HepG2 (cell line): Measurements from ENCODE around the gene NEU4. TPM values are rescaled to one million over a fixed set of nuclear protein-coding genes. Genes with fewer than 3 reads are reported as not detected.

ENCODE experiments used
- AGO2 ChIP-seq: fragments of 200-400 bp; formaldehyde crosslinking; optimal IDR thresholded peaks from 2 replicates; pipeline ENCODE3; 2017; ENCODE audit warnings: mild to moderate bottlenecking, low read depth, low read length, moderate library complexity
- ELF4 ChIP-seq: sonication (generic); formaldehyde crosslinking; IDR thresholded peaks from 2 replicates; pipeline ENCODE4 v1.5.0; 2020; ENCODE audit warnings: missing genetic modification reagents, mild to moderate bottlenecking, moderate library complexity, borderline replicate concordance
- FOSL2 ChIP-seq: sonication (generic); formaldehyde crosslinking; IDR thresholded peaks from 2 replicates; pipeline ENCODE4 v1.4.0; 2020; ENCODE audit warnings: missing genetic modification reagents
- GLI4 ChIP-seq: sonication (generic); formaldehyde crosslinking; IDR thresholded peaks from 2 replicates; pipeline ENCODE4 v1.5.1; 2020; ENCODE audit warnings: missing genetic modification reagents, mild to moderate bottlenecking, moderate library complexity, borderline replicate concordance
- HOXA5 ChIP-seq: sonication (generic); formaldehyde crosslinking; IDR thresholded peaks from 2 replicates; pipeline ENCODE4 v1.4.0; 2020; ENCODE audit warnings: missing genetic modification reagents
- NCOA1 ChIP-seq: sonication (generic); formaldehyde crosslinking; IDR thresholded peaks from 2 replicates; pipeline ENCODE4 v1.9.0; 2021; ENCODE audit warnings: missing genetic modification reagents
- PHB2 ChIP-seq: fragments of 450-650 bp; IDR thresholded peaks from 2 replicates; pipeline ENCODE4 v1.6.1; 2018; ENCODE audit not compliant: partially characterized antibody
- PITX1 ChIP-seq: sonication (generic); formaldehyde crosslinking; IDR thresholded peaks from 2 replicates; pipeline ENCODE4 v1.5.1; 2020; ENCODE audit warnings: mild to moderate bottlenecking, missing genetic modification reagents
- PPARG ChIP-seq: conservative IDR thresholded peaks from 2 replicates; pipeline ENCODE4 v1.6.1; 2016; ENCODE audit warnings: missing biosample characterization, missing genetic modification reagents
- SRF ChIP-seq: IDR thresholded peaks from 2 replicates; pipeline ENCODE4 v1.6.1; 2011; ENCODE audit warnings: mild to moderate bottlenecking, low read depth, low read length, moderate library complexity
- WIZ ChIP-seq: sonication (generic); formaldehyde crosslinking; IDR thresholded peaks from 2 replicates; pipeline ENCODE4 v1.5.1; 2020; ENCODE audit warnings: mild to moderate bottlenecking, missing genetic modification reagents
- ZNF143 ChIP-seq: sonication (generic); formaldehyde crosslinking; IDR thresholded peaks from 2 replicates; pipeline ENCODE4 v1.4.0; 2020; ENCODE audit warnings: missing genetic modification reagents
- ZNF652 ChIP-seq: IDR thresholded peaks from 2 replicates; pipeline ENCODE4 v1.6.1; 2016; ENCODE audit warnings: low read depth, borderline replicate concordance
- ZNF781 ChIP-seq: sonication (generic); formaldehyde crosslinking; IDR thresholded peaks from 2 replicates; pipeline ENCODE4 v1.5.1; 2020; ENCODE audit warnings: borderline replicate concordance, mild to moderate bottlenecking, missing genetic modification reagents; ENCODE audit errors: not compliant biosample characterization
- polyA plus RNA-seq, 8 experiments: library from polyadenylated mRNA; depleted of rRNA in 3 of 8; stranded (reverse) in 7 of 8; unstranded in 1 of 8; fragments of >200 nt; fragmentation: Illumina TruSeq in 4 of 8; extraction: Trizol in 4 of 8; gene quantifications; 2 replicates each; pipeline versions ENCODE4 v1.2.1 to v1.2.3, GENCODE V29; 2011 to 2016; ENCODE audit warnings: low read depth in 4 of 8, missing spikeins in 1 of 8, mixed read lengths in 1 of 8; ENCODE audit not compliant: insufficient read depth in 1 of 8
- total RNA-seq, 5 experiments: library from RNA; depleted of rRNA; stranded (reverse); fragments of >200 nt; fragmentation: Illumina TruSeq; extraction: Trizol; gene quantifications; 2 replicates each; pipeline ENCODE4 v1.2.3, GENCODE V29; 2016; ENCODE audit warnings: low read depth in 1 of 5
- TF ChIP-seq, protein P1 (sequence below): sonication (generic); formaldehyde crosslinking; IDR thresholded peaks from 2 replicates; pipeline ENCODE4 v1.4.0; 2020; ENCODE audit warnings: missing genetic modification reagents
- TF ChIP-seq, protein P2 (sequence below), 2 experiments: fragments of 450-650 bp in 1 of 2; sonication (generic) in 1 of 2; formaldehyde crosslinking; IDR thresholded peaks; 2 replicates each; pipeline versions ENCODE4 v1.5.0 to v1.8.0; 2020 to 2022; ENCODE audit warnings: mild to moderate bottlenecking in 1 of 2, missing genetic modification reagents in 1 of 2
- TF ChIP-seq, protein P3 (sequence below): sonication (generic); formaldehyde crosslinking; IDR thresholded peaks from 2 replicates; pipeline ENCODE4 v1.4.0; 2020; ENCODE audit warnings: mild to moderate bottlenecking, low read depth, missing genetic modification reagents
- TF ChIP-seq, protein P4 (sequence below): sonication (generic); formaldehyde crosslinking; IDR thresholded peaks from 2 replicates; pipeline ENCODE4 v1.5.0; 2020; ENCODE audit warnings: mild to moderate bottlenecking, missing genetic modification reagents
- TF ChIP-seq, protein P5 (sequence below): sonication (generic); formaldehyde crosslinking; IDR thresholded peaks from 2 replicates; pipeline ENCODE4 v1.4.0; 2020; ENCODE audit warnings: missing genetic modification reagents, borderline replicate concordance

The NEU4 gene
- total and polyA plus RNA-seq, 2 of the 13 experiments (the other 11 are each of a cell fraction or from before 2014, with no cell fraction given), result 53.5 to 107 TPM

DNA sequence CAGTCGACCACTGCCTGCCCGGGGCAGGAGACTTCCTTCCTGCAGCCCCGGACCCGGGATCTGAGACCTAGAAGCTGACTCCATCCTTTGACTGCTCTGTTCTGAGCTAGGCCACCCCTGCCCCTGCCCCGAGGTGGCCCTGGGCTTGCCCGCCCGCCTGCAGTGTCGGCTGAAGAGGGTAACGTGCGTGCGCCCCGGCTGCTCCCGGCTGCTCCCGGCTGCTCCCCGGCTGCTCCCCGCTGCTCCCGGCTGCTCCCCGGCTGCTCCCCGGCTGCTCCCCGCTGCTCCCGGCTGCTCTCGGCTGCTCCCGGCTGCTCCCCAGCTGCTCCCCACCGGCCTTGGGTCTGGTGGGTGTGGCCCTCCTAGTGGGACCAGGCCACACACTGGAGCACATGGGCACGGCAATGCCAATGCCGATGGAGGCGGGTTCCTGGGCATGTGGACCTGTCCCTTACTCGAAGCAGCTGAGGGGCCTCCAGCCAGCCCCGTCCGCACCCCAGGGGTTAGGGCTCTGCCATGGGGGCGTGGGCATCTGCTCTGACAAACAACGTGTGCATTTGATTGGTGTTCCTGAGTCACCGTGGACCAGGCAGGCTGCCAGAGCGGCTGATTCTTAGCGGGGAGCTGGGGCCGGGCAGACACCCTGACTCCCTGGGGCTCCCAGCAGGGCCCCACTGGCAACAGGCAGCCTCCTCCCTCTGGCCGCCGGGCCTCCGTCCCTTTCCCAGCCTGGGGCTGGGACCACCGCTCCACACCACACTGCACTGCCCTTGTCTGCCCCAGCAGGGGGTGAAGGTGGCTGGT lies 34.4 kb upstream of the NEU4 start (continued):
- TF ChIP-seq, protein P1, sequence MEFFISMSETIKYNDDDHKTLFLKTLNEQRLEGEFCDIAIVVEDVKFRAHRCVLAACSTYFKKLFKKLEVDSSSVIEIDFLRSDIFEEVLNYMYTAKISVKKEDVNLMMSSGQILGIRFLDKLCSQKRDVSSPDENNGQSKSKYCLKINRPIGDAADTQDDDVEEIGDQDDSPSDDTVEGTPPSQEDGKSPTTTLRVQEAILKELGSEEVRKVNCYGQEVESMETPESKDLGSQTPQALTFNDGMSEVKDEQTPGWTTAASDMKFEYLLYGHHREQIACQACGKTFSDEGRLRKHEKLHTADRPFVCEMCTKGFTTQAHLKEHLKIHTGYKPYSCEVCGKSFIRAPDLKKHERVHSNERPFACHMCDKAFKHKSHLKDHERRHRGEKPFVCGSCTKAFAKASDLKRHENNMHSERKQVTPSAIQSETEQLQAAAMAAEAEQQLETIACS (CRISPR knock-in tag), result 0 out of 2 replicates have a peak, but pooled peaks have one; percentile 29
- peak; percentile 27 for TF ChIP-seq ZNF781
- TF ChIP-seq NCOA1 (CRISPR knock-in tag), result no peak; the same call in none of the 2 replicates
- 0 out of 2 replicates have a peak, but pooled peaks have one; percentile 26 for TF ChIP-seq ZNF143 (CRISPR knock-in tag)
- TF ChIP-seq PPARG (CRISPR knock-in tag), result no peak
- no peak for TF ChIP-seq ELF4
- TF ChIP-seq, protein P2, sequence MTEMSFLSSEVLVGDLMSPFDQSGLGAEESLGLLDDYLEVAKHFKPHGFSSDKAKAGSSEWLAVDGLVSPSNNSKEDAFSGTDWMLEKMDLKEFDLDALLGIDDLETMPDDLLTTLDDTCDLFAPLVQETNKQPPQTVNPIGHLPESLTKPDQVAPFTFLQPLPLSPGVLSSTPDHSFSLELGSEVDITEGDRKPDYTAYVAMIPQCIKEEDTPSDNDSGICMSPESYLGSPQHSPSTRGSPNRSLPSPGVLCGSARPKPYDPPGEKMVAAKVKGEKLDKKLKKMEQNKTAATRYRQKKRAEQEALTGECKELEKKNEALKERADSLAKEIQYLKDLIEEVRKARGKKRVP (CRISPR knock-in tag; IDR thresholded peaks at IDR 0.05), result peak in 1 of 2 experiments; percentile 63; a peak in 1 of 4 replicates
- TF ChIP-seq WIZ (CRISPR knock-in tag), result 0 out of 2 replicates have a peak, but pooled peaks have one; percentile 12
- no peak for TF ChIP-seq PHB2
- no peak for TF ChIP-seq SRF
- TF ChIP-seq HOXA5 (CRISPR knock-in tag), result 0 out of 2 replicates have a peak, but pooled peaks have one; percentile 10
- TF ChIP-seq, protein P3, sequence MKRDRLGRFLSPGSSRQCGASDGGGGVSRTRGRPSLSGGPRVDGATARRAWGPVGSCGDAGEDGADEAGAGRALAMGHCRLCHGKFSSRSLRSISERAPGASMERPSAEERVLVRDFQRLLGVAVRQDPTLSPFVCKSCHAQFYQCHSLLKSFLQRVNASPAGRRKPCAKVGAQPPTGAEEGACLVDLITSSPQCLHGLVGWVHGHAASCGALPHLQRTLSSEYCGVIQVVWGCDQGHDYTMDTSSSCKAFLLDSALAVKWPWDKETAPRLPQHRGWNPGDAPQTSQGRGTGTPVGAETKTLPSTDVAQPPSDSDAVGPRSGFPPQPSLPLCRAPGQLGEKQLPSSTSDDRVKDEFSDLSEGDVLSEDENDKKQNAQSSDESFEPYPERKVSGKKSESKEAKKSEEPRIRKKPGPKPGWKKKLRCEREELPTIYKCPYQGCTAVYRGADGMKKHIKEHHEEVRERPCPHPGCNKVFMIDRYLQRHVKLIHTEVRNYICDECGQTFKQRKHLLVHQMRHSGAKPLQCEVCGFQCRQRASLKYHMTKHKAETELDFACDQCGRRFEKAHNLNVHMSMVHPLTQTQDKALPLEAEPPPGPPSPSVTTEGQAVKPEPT (CRISPR knock-in tag), result peak; percentile 74; the same call in 1 of the 2 replicates
- peak; percentile 74 for TF ChIP-seq FOSL2 (CRISPR knock-in tag)
- TF ChIP-seq, protein P4, sequence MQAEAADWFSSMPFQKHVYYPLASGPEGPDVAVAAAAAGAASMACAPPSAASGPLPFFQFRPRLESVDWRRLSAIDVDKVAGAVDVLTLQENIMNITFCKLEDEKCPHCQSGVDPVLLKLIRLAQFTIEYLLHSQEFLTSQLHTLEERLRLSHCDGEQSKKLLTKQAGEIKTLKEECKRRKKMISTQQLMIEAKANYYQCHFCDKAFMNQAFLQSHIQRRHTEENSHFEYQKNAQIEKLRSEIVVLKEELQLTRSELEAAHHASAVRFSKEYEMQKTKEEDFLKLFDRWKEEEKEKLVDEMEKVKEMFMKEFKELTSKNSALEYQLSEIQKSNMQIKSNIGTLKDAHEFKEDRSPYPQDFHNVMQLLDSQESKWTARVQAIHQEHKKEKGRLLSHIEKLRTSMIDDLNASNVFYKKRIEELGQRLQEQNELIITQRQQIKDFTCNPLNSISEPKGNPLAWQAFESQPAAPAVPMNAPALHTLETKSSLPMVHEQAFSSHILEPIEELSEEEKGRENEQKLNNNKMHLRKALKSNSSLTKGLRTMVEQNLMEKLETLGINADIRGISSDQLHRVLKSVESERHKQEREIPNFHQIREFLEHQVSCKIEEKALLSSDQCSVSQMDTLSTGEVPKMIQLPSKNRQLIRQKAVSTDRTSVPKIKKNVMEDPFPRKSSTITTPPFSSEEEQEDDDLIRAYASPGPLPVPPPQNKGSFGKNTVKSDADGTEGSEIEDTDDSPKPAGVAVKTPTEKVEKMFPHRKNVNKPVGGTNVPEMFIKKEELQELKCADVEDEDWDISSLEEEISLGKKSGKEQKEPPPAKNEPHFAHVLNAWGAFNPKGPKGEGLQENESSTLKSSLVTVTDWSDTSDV (CRISPR knock-in tag), result peak; percentile 90; the same call in 1 of the 2 replicates
- TF ChIP-seq PITX1 (CRISPR knock-in tag), result no peak; the same call in 1 of the 2 replicates
- no peak for TF ChIP-seq ZNF652 (CRISPR knock-in tag)
- TF ChIP-seq, protein P5, sequence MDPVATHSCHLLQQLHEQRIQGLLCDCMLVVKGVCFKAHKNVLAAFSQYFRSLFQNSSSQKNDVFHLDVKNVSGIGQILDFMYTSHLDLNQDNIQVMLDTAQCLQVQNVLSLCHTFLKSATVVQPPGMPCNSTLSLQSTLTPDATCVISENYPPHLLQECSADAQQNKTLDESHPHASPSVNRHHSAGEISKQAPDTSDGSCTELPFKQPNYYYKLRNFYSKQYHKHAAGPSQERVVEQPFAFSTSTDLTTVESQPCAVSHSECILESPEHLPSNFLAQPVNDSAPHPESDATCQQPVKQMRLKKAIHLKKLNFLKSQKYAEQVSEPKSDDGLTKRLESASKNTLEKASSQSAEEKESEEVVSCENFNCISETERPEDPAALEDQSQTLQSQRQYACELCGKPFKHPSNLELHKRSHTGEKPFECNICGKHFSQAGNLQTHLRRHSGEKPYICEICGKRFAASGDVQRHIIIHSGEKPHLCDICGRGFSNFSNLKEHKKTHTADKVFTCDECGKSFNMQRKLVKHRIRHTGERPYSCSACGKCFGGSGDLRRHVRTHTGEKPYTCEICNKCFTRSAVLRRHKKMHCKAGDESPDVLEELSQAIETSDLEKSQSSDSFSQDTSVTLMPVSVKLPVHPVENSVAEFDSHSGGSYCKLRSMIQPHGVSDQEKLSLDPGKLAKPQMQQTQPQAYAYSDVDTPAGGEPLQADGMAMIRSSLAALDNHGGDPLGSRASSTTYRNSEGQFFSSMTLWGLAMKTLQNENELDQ (CRISPR knock-in tag), result 0 out of 2 replicates have a peak, but pooled peaks have one; percentile 22
- peak; percentile 71; the same call in 1 of the 2 replicates for TF ChIP-seq GLI4 (CRISPR knock-in tag)
- no peak for TF ChIP-seq AGO2
